Activated T-cell treated with anti-CD3 and anti-CD28 coated beads, Interleukin-2, amount 50 U/mL, for 1 hour (primary cell): Measurements from ENCODE around the gene SELENBP1.
A peak's percentile ranks its signal among the peaks of the same experiment; 100 is the strongest.
"Not testable (repeated sequence)": the region's sequence is repeated elsewhere in the genome, so short reads cannot be mapped to it uniquely, and the experiment has no call there.

Experiments used
- DNase-seq: peaks from one replicate; pipeline ENCODE4 v3.0.0-alpha.2; 2020

The SELENBP1 gene

GRCh38 chr1:151372058-151372934 is at the start of gene SELENBP1:
SELENBP1 (minus strand) TSS chr1:151372705; CDS start chr1:151372641, 64 bp downstream.
- no peak for DNase-seq

- DNase-seq: no peak
These were observed 47.3 kb upstream of the SELENBP1 start for GRCh38 chr1:151419819-151420218.

- DNase-seq: no peak
These were observed 45.6 kb upstream of the SELENBP1 start for GRCh38 chr1:151418081-151418480.

- no peak for DNase-seq
These were observed 43.7 kb upstream of the SELENBP1 start for GRCh38 chr1:151416231-151416630.

- DNase-seq: no peak
These were observed 39.4 kb upstream of the SELENBP1 start for GRCh38 chr1:151411884-151412283.

GRCh38 chr1:151408891-151409290 is 36.4 kb upstream of the SELENBP1 start:
- no peak for DNase-seq

GRCh38 chr1:151407304-151407703 is 34.8 kb upstream of the SELENBP1 start:
- no peak for DNase-seq

GRCh38 chr1:151406176-151406575 is 33.7 kb upstream of the SELENBP1 start:
- no peak for DNase-seq

GRCh38 chr1:151405187-151405951 is 32.9 kb upstream of the SELENBP1 start:
- DNase-seq: no peak

GRCh38 chr1:151403612-151404011 is 31.1 kb upstream of the SELENBP1 start:
- no peak for DNase-seq

- no peak for DNase-seq
These were observed 30.3 kb upstream of the SELENBP1 start for GRCh38 chr1:151402764-151403163.

- no peak for DNase-seq
These were observed 29.4 kb upstream of the SELENBP1 start for GRCh38 chr1:151401860-151402259.

GRCh38 chr1:151401125-151401788 is 28.8 kb upstream of the SELENBP1 start:
- no peak for DNase-seq

GRCh38 chr1:151399324-151400171 is 27.0 kb upstream of the SELENBP1 start, which contains the start of gene PSMB4:
PSMB4 (plus strand) TSS chr1:151399573; CDS start chr1:151399588, 15 bp downstream.
- peak; percentile 74 for DNase-seq

GRCh38 chr1:151396265-151396664 is 23.8 kb upstream of the SELENBP1 start:
- not testable (repeated sequence) for DNase-seq

GRCh38 chr1:151393583-151393982 is 21.1 kb upstream of the SELENBP1 start:
- DNase-seq: no peak

GRCh38 chr1:151391079-151391563 is 18.6 kb upstream of the SELENBP1 start:
- DNase-seq: no peak

- DNase-seq: not testable (repeated sequence)
These were observed 17.9 kb upstream of the SELENBP1 start for GRCh38 chr1:151390221-151391078.

GRCh38 chr1:151386002-151386401 is 13.5 kb upstream of the SELENBP1 start:
- no peak for DNase-seq

- DNase-seq: no peak
These were observed 12.1 kb upstream of the SELENBP1 start for GRCh38 chr1:151384584-151384983.
